SU-DHL-6 (cell line): Measurements from ENCODE around the gene CLRN2.

ENCODE experiments used
- CTCF ChIP-seq: fragments of 200-600 bp; sonication (generic); IDR thresholded peaks from one replicate; pipeline ENCODE4 v1.5.1; 2017; ENCODE audit warnings: antibody characterized with exemption, mild to moderate bottlenecking, low read length, moderate library complexity; ENCODE audit not compliant: insufficient read depth, poor library complexity, severe bottlenecking
- EZH2phosphoT487 ChIP-seq: fragments of 200-600 bp; sonication (generic), shearing (Covaris generic); conservative IDR thresholded peaks from 2 replicates; pipeline ENCODE4 v1.6.1; 2018; ENCODE audit warnings: mild to moderate bottlenecking, antibody characterized with exemption, low read length, moderate library complexity, mixed read lengths

GRCh38 chr4:17489123-17489522, 25.8 kb upstream of the CLRN2 start:
- TF ChIP-seq CTCF (no peak), EZH2phosphoT487 (no peak)
